Activated CD4-positive, alpha-beta memory T cell treated with anti-CD3 and anti-CD28 coated beads, Interleukin-2, amount 10 ng/mL, durations not matched to agents 7 days and 5 days (primary cell): ENCODE measurements around the gene WDR81. TPM values are rescaled to one million over a fixed set of nuclear protein-coding genes. Genes with fewer than 3 reads are reported as not detected.
A peak's percentile ranks its signal among the peaks of the same experiment; 100 is the strongest.
"Not testable (repeated sequence)": the region's sequence is repeated elsewhere in the genome, so short reads cannot be mapped to it uniquely, and the experiment has no call there.

Source experiments
- CTCF ChIA-PET: fragments of 350-600 bp; sonication (Branson Sonifier 250); formaldehyde crosslinking; loops from one replicate; lab custom pipeline; 2021; ENCODE audit warnings: antibody characterized with exemption, inconsistent platforms; lab: Charles Lee
- POLR2A ChIA-PET: fragments of 350-600 bp; sonication (Branson Sonifier 250); formaldehyde crosslinking; loops from one replicate; lab custom pipeline; 2021; ENCODE audit warnings: antibody characterized with exemption; lab: Charles Lee
- DNase-seq: peaks from one replicate; pipeline ENCODE4 v3.0.0-alpha.2; 2020
- H3K27ac Mint-ChIP-seq: one replicate; pipeline ENCODE4 v1.8.0; 2021; ENCODE audit warnings: mild to moderate bottlenecking, mixed read lengths
- H3K27me3 Mint-ChIP-seq: one replicate; pipeline ENCODE4 v1.8.0; 2021; ENCODE audit warnings: mixed read lengths
- H3K36me3 Mint-ChIP-seq: one replicate; pipeline ENCODE4 v1.8.0; 2021; ENCODE audit warnings: low read depth, mixed read lengths
- H3K4me1 Mint-ChIP-seq: one replicate; pipeline ENCODE4 v1.8.0; 2021; ENCODE audit warnings: mixed read lengths
- H3K4me3 Mint-ChIP-seq: one replicate; pipeline ENCODE4 v1.8.0; 2021; ENCODE audit warnings: mild to moderate bottlenecking, mixed read lengths
- H3K9me3 Mint-ChIP-seq: one replicate; pipeline ENCODE4 v1.8.0; 2021; ENCODE audit warnings: mixed read lengths
- total RNA-seq, 2 experiments: library from RNA; stranded (reverse); gene quantifications; one replicate each; pipeline ENCODE4 v1.2.3, GENCODE V29; 2021

Gene WDR81
- total RNA-seq, 2 experiments from 2014 or later = 33.3 to 35.1 TPM

DNA sequence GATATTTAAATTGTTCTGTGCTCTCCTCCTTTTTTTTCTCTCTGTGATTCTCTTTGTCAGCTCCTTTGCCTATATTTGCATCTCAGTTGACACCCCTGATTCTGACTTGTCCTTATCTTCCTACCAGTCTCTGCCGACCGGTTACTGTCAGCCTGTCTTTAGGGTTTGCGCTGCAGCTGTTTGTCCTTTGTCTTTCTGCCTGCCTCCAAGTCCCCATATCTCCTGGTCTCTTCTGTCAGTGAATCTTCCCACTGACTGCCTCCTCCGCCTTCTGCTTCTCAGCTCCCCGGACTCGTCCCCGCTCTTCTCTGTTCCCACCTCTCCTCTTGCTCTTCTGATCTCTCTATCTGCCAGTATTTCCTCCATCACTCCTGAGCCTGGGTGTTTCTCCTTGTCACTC lies 19.5 kb upstream of the WDR81 start:
- Mint-ChIP-seq H3K36me3 (no peaks in the 10 kb centered on the region), H3K27me3 (peaks cover 20% of the 10 kb centered on the region), H3K4me3 (no peak overlapping the region), H3K9me3 (no peaks in the 10 kb centered on the region), H3K4me1 (peaks cover 14% of the 10 kb centered on the region), H3K27ac (no peak overlapping the region)
- DNase-seq = no peak
- ChIA-PET POLR2A (interaction anchor here (0.7 kb wide), 1 partner anchor 286 kb away, joined by 3 read pairs; no protein-coding TSS in a partner anchor), CTCF (no interaction called here)

DNA sequence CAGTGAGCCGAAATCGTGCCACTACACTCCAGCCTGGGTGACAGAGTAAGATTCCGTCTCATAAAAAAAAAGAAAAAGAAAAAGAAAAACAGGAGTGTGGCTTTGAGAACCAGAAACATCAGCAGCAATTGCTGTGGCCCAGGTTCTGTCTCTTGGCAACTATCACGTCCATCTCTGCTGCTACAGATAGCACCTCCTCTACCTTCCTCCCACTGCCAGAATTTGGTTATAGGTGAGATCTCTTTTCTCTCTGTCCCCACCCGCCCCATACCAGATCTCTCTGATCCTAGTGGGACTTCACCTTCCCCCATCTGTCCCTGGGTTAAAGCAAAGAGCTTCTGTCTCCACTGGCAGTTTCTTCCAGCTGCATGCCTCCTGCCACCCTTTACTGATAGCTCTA lies 17.4 kb upstream of the WDR81 start:
- peak; percentile 41 for DNase-seq
- Mint-ChIP-seq H3K4me3 (no peak overlapping the region), H3K27me3 (peaks cover 26% of the 10 kb centered on the region), H3K4me1 (peaks cover 30% of the 10 kb centered on the region), H3K36me3 (peaks cover 16% of the 10 kb centered on the region), H3K9me3 (no peaks in the 10 kb centered on the region), H3K27ac (peak overlapping the region; percentile 71)
- CTCF ChIA-PET = no interaction called here
- POLR2A ChIA-PET = interaction anchor here (0.7 to 1.4 kb wide), 3 partner anchors 8 to 23 kb away, joined by 3 to 12 read pairs (median 4); no protein-coding TSS in a partner anchor

DNA sequence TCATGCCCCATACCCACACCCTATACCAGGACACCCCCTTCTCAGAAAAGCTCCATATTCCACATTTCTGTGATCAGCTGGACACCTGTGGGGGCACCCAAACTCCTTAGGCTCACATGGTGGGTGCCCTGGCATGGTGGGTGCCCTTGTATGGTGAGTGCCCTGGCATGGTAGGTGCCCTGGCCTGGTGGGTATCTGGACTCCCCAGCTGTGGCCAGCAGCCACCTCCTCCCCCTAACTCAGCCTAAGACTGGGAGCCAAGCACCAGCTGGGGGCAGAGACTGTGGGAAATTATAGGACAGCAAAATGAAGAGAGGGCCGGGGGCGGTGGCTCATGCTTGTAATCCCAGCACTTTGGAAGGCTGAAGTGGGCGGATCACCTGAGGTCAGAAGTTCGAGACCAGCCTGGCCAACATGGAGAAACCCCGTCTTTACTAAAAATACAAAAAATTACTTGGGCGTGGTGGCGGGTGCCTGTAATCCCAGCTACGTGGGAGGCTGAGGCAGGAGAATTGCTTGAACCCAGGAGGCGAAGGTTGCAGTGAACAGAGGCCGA lies 15.6 kb upstream of the WDR81 start:
- ChIA-PET POLR2A (interaction anchor here (0.8 to 1.4 kb wide), 3 partner anchors 8 to 25 kb away, joined by 3 to 5 read pairs (median 5); no protein-coding TSS in a partner anchor), CTCF (interaction anchor here (0.6 kb wide), 1 partner anchor 74 kb away, joined by 3 read pairs; no protein-coding TSS in a partner anchor)
- peaks cover 32% of the 10 kb centered on the region for H3K36me3 Mint-ChIP-seq
- H3K4me1 Mint-ChIP-seq = peaks cover 44% of the 10 kb centered on the region
- H3K9me3 Mint-ChIP-seq, H3K27ac Mint-ChIP-seq, DNase-seq: not testable (repeated sequence)
- H3K4me3 Mint-ChIP-seq = peak overlapping the region; percentile 30
- H3K27me3 Mint-ChIP-seq = peaks cover 22% of the 10 kb centered on the region

DNA sequence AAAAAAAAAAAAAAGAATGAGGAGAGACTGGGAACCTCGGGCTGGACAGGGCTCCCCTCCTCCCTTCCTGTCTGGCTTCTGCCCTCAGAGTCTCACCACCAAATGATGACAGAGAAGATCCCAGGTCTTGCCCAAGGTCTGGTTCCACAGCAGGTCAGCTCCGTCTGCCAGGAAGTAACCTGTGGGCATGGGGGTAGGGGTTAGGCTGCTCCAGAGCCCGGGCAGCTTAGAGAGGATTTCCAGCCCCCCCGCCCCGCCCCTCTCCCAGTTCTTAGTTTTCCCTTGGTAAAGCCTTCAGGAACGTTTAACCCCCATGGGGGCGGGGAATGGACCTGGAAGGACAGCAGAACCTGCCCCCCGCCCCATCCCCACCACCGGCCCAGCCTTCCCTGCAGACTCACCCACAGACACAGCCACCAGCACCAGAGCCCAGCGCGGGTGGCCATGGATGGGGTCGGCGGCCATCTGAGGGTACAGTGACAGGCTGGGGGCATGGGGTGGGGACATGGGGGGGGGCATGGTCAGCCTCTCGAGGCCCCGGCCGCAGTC lies 15.0 kb upstream of the WDR81 start:
- POLR2A ChIA-PET = interaction anchor here (0.8 to 1.4 kb wide), 3 partner anchors 8 to 26 kb away, joined by 3 to 5 read pairs (median 5); no protein-coding TSS in a partner anchor
- H3K4me3 Mint-ChIP-seq = no peak overlapping the region
- H3K9me3 Mint-ChIP-seq = no peaks in the 10 kb centered on the region
- peaks cover 48% of the 10 kb centered on the region for H3K4me1 Mint-ChIP-seq
- peaks cover 20% of the 10 kb centered on the region for H3K27me3 Mint-ChIP-seq
- peaks cover 35% of the 10 kb centered on the region for H3K36me3 Mint-ChIP-seq
- no peak overlapping the region for H3K27ac Mint-ChIP-seq
- CTCF ChIA-PET = no interaction called here
- no peak for DNase-seq

DNA sequence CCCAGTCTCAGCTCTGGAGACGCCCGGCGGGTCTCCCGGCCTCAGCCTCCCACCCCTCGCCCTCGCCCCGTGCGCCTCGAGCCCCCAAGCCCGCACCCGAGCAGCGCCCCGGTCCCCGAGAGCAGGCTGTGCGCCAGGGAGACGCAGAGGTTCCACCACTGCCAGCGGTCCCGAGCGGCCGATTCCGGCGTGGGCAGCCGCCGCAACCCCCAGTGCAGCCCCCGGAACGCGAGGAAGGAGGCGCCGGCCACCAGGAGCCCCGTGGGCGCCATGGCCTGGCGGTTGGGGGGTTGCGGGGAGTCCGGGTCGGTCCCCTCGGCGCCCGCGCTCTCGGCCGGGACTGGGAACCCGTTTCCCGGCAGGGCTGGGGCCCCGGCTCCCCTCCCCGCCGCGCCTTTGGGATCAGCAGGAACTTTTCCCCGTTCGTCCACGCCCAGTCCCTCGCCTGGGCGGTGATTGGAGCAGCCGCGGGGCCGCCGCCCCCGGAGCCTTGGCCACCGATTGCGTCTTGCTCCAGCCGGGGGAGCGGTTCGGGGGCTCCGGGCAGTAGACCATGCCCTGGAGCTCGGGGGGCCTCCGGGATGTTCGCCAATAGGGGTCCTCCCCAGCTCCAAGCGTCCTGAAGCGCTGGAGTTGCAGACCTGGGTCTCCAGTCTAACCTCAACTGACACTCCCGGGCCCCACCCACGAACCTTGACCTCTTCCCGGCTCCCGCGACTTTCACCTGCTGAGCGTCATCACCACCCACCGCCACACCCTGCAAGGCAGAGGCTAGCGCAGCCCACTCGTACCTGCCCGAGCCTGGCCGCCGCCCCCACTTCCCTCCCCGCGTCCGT lies 14.3 kb upstream of the WDR81 start, which contains the start of gene TLCD2:
Gene TLCD2, minus strand, starts transcription at position 407 of the 836 bp plus-strand sequence. Its CDS starts 135 bp downstream, at position 272.
- H3K36me3 Mint-ChIP-seq = peaks cover 39% of the 10 kb centered on the region
- peaks cover 15% of the 10 kb centered on the region for H3K27me3 Mint-ChIP-seq
- ChIA-PET POLR2A (interaction anchor here (1.4 kb wide), 1 partner anchor 26 kb away, joined by 5 read pairs; no protein-coding TSS in a partner anchor), CTCF (no interaction called here)
- H3K4me1 Mint-ChIP-seq = peaks cover 55% of the 10 kb centered on the region
- H3K4me3 Mint-ChIP-seq = peak within 1 kb of the TSS; percentile 50
- no peak for DNase-seq
- no peaks in the 10 kb centered on the region for H3K9me3 Mint-ChIP-seq
- no peak within 1 kb of the TSS for H3K27ac Mint-ChIP-seq

DNA sequence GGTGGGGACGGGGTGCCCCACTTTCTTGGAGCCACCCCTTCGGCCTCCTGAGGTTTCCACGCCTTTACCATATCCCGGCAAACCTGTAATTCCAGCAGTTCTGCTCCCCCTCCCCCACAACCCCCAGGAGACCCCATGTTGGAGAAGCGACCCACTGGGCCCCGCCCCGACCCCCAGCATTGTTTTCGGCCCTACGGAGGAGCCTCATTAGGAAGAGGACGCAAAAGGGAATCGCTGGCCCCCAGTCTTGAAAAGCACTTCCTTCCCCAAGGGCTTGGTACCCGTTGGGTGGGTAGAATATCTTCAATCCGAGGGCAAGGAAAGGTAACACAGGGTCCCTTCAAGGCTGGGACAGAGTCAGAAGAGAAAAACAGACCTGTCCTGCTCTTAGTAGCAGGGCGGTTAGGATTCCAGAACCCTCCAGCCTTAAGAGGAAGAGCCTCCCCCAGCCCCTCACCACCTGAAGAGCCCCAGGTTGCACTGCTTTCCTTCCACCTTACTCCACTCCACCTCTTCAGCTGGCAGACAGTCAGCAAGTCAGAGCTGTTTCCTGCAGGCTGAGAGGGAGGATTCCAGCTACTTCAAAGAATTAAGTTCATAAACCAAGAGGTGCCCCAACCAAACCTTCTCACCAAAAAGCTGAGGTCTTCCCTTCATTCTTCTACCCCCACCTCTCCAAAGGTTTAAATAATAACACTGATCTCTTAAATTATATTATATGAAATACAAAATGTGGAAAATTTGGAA lies 13.5 kb upstream of the WDR81 start:
- ChIA-PET CTCF (no interaction called here), POLR2A (no interaction called here)
- peaks cover 39% of the 10 kb centered on the region for H3K36me3 Mint-ChIP-seq
- H3K4me1 Mint-ChIP-seq = peaks cover 57% of the 10 kb centered on the region
- H3K4me3 Mint-ChIP-seq = peak overlapping the region; percentile 50
- H3K27me3 Mint-ChIP-seq = peaks cover 10% of the 10 kb centered on the region
- DNase-seq = no peak
- no peak overlapping the region for H3K27ac Mint-ChIP-seq
- no peaks in the 10 kb centered on the region for H3K9me3 Mint-ChIP-seq

DNA sequence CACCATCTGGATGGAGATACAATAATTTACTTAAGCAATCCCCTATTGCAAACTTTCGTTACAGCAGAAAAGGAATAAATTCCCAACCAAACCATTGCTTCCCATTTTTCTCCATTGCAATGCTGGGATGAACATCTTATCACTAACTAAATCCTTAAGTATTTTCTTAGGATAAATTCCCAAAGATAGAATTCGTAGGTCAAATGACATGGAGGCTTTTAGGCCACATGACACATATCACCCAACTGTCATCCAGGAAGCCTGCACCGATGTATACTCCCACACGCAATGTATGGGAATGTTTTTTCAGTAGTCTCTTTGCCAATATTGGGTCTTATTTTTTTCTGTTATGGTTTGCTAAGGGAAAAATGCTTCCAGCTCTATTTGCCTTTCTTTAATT lies 12.7 kb upstream of the WDR81 start:
- Mint-ChIP-seq H3K27me3 (peaks cover 10% of the 10 kb centered on the region), H3K4me3 (no peak overlapping the region), H3K36me3 (peaks cover 39% of the 10 kb centered on the region), H3K9me3 (no peaks in the 10 kb centered on the region), H3K27ac (no peak overlapping the region), H3K4me1 (peaks cover 58% of the 10 kb centered on the region)
- no peak for DNase-seq
- ChIA-PET POLR2A (interaction anchor here (1.7 kb wide), 1 partner anchor 28 kb away, joined by 5 read pairs; no protein-coding TSS in a partner anchor), CTCF (interaction anchor here (0.6 kb wide), 1 partner anchor 14 kb away, joined by 3 read pairs; no protein-coding TSS in a partner anchor)

DNA sequence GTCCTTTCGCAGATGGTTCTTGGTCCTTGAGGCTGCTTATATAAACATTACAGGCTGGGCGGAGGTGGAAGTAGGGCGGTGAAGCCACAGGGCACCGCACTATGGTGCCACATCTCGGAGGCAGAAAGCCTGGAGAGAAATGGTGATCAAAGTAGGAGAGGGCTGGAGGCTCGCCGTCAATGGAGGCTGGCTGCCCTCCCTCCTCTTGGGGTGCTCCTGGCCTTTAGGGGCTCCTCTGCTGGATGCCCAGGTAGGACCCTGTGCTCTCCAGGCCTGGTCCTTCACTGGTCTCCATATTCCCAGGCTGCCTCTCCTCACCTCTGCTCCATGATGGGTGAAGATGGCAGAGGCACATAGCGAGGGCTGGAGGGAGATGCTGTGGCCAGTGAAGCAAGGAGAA lies 12.2 kb upstream of the WDR81 start:
- ChIA-PET CTCF (interaction anchor here (0.6 to 1.8 kb wide), 2 partner anchors 14 to 43 kb away, joined by 3 to 10 read pairs; no protein-coding TSS in a partner anchor), POLR2A (interaction anchor here (1.7 to 5.8 kb wide), 2 partner anchors 13 to 28 kb away, joined by 5 to 56 read pairs; partner anchors contain the start of gene WDR81)
- no peak for DNase-seq
- no peak overlapping the region for H3K27ac Mint-ChIP-seq
- no peaks in the 10 kb centered on the region for H3K9me3 Mint-ChIP-seq
- no peak overlapping the region for H3K4me3 Mint-ChIP-seq
- peaks cover 56% of the 10 kb centered on the region for H3K4me1 Mint-ChIP-seq
- H3K36me3 Mint-ChIP-seq = peaks cover 39% of the 10 kb centered on the region
- peaks cover 8% of the 10 kb centered on the region for H3K27me3 Mint-ChIP-seq

DNA sequence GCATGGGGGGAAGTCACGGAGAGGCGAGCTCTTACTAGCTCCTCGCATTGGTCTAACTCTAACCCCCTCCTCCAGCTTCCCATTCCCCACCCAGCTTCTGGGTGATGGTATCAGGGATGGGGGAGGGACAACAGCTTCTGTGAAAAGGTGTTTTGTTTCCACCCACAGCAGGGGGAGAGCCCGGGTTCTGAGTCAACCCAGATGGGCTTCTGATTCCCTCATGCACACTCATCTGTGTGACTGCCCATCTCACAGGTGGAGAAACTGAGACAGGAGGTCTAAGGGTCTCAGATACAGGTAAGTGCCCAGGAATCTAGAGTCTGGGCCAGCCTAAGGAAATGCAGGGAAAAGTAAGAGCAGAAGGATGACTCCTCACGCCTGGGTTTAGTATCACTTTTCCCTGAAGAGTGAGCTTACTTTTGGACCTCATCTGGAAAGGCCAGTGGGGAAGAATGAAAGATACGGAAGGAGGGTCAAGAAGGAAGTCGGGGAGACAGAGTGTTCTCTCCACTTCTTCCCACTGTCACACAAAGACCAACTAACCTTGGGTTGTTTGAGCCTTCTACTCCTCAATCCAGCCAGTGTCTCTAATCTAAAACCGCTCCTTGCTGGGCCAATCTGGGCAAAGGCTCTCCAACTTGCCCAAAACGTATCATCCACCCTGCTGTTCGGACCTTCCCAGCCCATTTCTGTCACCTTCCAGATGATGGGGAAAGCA lies 11.2 kb upstream of the WDR81 start:
- no peaks in the 10 kb centered on the region for H3K9me3 Mint-ChIP-seq
- peak overlapping the region; percentile 37 for H3K4me3 Mint-ChIP-seq
- no peak for DNase-seq
- POLR2A ChIA-PET = interaction anchor here (1.6 to 5.8 kb wide), 3 partner anchors 12 to 158 kb away, joined by 3 to 56 read pairs (median 5); partner anchors contain the start of gene WDR81
- no peak overlapping the region for H3K27ac Mint-ChIP-seq
- H3K27me3 Mint-ChIP-seq = peaks cover 8% of the 10 kb centered on the region
- H3K4me1 Mint-ChIP-seq = peaks cover 56% of the 10 kb centered on the region
- H3K36me3 Mint-ChIP-seq = peaks cover 39% of the 10 kb centered on the region
- CTCF ChIA-PET = interaction anchor here (1.8 kb wide), 1 partner anchor 44 kb away, joined by 10 read pairs; no protein-coding TSS in a partner anchor

DNA sequence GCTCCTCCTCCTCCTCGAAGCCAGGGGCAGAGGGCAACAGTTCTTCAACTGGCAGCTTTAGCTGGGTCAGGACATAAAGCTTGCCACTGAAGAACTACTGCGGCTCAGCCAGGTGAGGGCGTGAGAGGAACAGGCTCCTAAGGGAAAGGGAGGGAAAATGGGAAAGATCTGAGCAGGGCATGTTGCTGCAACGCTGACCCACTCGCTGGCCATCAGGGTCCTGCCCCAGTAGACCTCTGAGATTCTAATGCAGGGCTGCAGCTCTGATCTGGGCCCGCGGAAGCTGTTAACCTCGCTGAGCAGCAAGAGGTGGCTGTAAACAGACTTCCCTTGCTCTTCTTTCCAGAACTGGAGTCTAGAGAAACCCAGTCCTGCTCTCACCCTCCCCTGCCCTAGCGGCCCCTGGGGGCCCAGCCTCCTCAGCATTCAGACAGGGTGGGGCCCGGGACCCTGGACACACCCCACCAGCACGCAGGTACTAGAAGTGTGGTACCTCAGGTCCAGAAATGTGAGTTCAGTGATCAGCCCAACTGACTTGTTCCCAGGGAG lies 10.6 kb upstream of the WDR81 start:
- peak overlapping the region; percentile 62 for H3K4me3 Mint-ChIP-seq
- H3K4me1 Mint-ChIP-seq = peaks cover 60% of the 10 kb centered on the region
- ChIA-PET CTCF (interaction anchor here (1.8 kb wide), 1 partner anchor 45 kb away, joined by 10 read pairs; no protein-coding TSS in a partner anchor), POLR2A (interaction anchor here (1.6 to 5.8 kb wide), 2 partner anchors 11 to 157 kb away, joined by 3 to 56 read pairs; partner anchors contain the start of gene WDR81)
- no peak for DNase-seq
- no peaks in the 10 kb centered on the region for H3K9me3 Mint-ChIP-seq
- H3K27me3 Mint-ChIP-seq = peaks cover 6% of the 10 kb centered on the region
- peaks cover 39% of the 10 kb centered on the region for H3K36me3 Mint-ChIP-seq
- no peak overlapping the region for H3K27ac Mint-ChIP-seq

DNA sequence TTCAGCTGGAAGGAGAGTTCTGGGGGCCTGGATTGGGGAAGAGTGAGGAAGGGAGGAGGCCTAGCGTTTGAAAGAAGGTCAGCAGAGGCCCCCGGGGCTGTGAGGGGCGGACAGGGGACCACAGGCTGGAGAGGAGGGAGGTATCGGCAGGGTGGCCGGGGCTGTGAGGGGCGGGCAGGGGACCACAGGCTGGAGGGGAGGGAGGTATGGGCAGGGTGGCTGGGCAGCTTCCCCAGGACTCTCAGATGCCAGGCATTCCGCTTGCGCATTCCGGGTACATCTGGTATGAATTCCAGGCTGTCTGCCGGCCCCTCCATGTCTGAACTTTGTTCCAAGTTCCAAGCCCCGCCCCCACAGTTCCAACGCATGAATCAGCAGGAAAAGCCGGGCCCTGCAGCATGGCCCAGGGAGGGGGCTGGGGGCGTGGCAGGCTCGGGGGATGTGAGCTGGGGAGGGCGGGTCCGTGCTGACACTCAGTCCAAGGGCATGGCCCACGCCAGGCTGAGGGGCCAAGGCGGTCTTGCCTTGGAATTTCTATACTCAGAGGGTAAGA lies 10.0 kb upstream of the WDR81 start:
- Mint-ChIP-seq H3K27me3 (peaks cover 6% of the 10 kb centered on the region), H3K4me3 (peak overlapping the region; percentile 91), H3K4me1 (peaks cover 61% of the 10 kb centered on the region), H3K27ac (no peak overlapping the region), H3K36me3 (peaks cover 39% of the 10 kb centered on the region), H3K9me3 (no peaks in the 10 kb centered on the region)
- DNase-seq = peak; percentile 40
- CTCF ChIA-PET = no interaction called here
- POLR2A ChIA-PET = interaction anchor here (1.6 to 5.8 kb wide), 5 partner anchors 11 to 156 kb away, joined by 3 to 58 read pairs (median 46); partner anchors contain the start of genes PRPF8, RPA1, SMYD4 and WDR81
